ENCODE results near the gene PLAAT3.
"Not testable (repeated sequence)": the region's sequence is repeated elsewhere in the genome, so short reads cannot be mapped to it uniquely, and the experiment has no call there.

Gene PLAAT3

GRCh38 chr11:63547061-63547460 is 67.2 kb downstream of the PLAAT3 start:
- in situ Hi-C loops (cut with MboI; ENCODE audit: low sequenced_read_pairs), result no loop called here

GRCh38 chr11:63543711-63544110 is 70.5 kb downstream of the PLAAT3 start:
- in situ Hi-C loops (cut with MboI; ENCODE audit: low sequenced_read_pairs), result no loop called here

GRCh38 chr11:63542506-63542905 is 71.7 kb downstream of the PLAAT3 start:
- in situ Hi-C loops (cut with MboI; ENCODE audit: low sequenced_read_pairs), result not testable (repeated sequence)

GRCh38 chr11:63537293-63538101 is 76.7 kb downstream of the PLAAT3 start:
- in situ Hi-C loops (cut with MboI; ENCODE audit: low sequenced_read_pairs), result no loop called here

GRCh38 chr11:63536669-63537292 is 77.5 kb downstream of the PLAAT3 start, which contains the start of gene PLAAT4:
Gene PLAAT4 (plus strand): TSS chr11:63536808. CDS start chr11:63536869, 61 bp downstream.
- in situ Hi-C loops (cut with MboI; ENCODE audit: low sequenced_read_pairs), result no loop called here

- in situ Hi-C loops (cut with MboI; ENCODE audit: low sequenced_read_pairs), result no loop called here
Measured at GRCh38 chr11:63535734-63536133, 78.5 kb downstream of the PLAAT3 start.

GRCh38 chr11:63534895-63535461 is 79.3 kb downstream of the PLAAT3 start:
- in situ Hi-C loops (cut with MboI; ENCODE audit: low sequenced_read_pairs), result no loop called here

- in situ Hi-C loops (cut with MboI; ENCODE audit: low sequenced_read_pairs), result no loop called here
Measured at GRCh38 chr11:63534076-63534475, 80.2 kb downstream of the PLAAT3 start.

GRCh38 chr11:63532799-63533475 is 81.3 kb downstream of the PLAAT3 start:
- in situ Hi-C loops (cut with MboI; ENCODE audit: low sequenced_read_pairs), result no loop called here

- in situ Hi-C loops (cut with MboI; ENCODE audit: low sequenced_read_pairs), result no loop called here
Measured at GRCh38 chr11:63532117-63532516, 82.1 kb downstream of the PLAAT3 start.

GRCh38 chr11:63531074-63531792 is 83.0 kb downstream of the PLAAT3 start:
- in situ Hi-C loops (cut with MboI; ENCODE audit: low sequenced_read_pairs), result not testable (repeated sequence)

- in situ Hi-C loops (cut with MboI; ENCODE audit: low sequenced_read_pairs), result no loop called here
Measured at GRCh38 chr11:63530021-63530420, 84.2 kb downstream of the PLAAT3 start.

GRCh38 chr11:63529373-63529772 is 84.9 kb downstream of the PLAAT3 start:
- in situ Hi-C loops (cut with MboI; ENCODE audit: low sequenced_read_pairs), result not testable (repeated sequence)

GRCh38 chr11:63528729-63529278 is 85.4 kb downstream of the PLAAT3 start:
- in situ Hi-C loops (cut with MboI; ENCODE audit: low sequenced_read_pairs), result not testable (repeated sequence)

- in situ Hi-C loops (cut with MboI; ENCODE audit: low sequenced_read_pairs), result not testable (repeated sequence)
Measured at GRCh38 chr11:63528156-63528555, 86.1 kb downstream of the PLAAT3 start.

GRCh38 chr11:63527667-63528066 is 86.6 kb downstream of the PLAAT3 start:
- in situ Hi-C loops (cut with MboI; ENCODE audit: low sequenced_read_pairs), result no loop called here

Data from HL-60/S4 treated with retinoic acid at 250 ng/mL for 4 days and 3 days (cell line).